HTR-8/SVneo (cell line): ENCODE data around the gene FOXF2.
"Not testable (repeated sequence)": the region's sequence is repeated elsewhere in the genome, so short reads cannot be mapped to it uniquely, and the experiment has no call there.

Source experiments
- DNase-seq: peaks from one replicate; pipeline ENCODE4 v3.0.0; 2011; ENCODE audit warnings: low spot score, mixed read lengths; ENCODE audit not compliant: insufficient read length
- FAIRE-seq: peaks from 2 replicates; lab custom pipeline; 2011; peaks lifted over from hg19 to GRCh38; lab: Jason Lieb, UNC

The FOXF2 gene

GRCh38 chr6:1389369-1390132 lies at the start of gene FOXF2:
TSS of gene FOXF2 (plus strand) at chr6:1389576. CDS start at chr6:1389948, 372 bp downstream.
- no peak for FAIRE-seq
- DNase-seq, result peak; percentile 54

DNA sequence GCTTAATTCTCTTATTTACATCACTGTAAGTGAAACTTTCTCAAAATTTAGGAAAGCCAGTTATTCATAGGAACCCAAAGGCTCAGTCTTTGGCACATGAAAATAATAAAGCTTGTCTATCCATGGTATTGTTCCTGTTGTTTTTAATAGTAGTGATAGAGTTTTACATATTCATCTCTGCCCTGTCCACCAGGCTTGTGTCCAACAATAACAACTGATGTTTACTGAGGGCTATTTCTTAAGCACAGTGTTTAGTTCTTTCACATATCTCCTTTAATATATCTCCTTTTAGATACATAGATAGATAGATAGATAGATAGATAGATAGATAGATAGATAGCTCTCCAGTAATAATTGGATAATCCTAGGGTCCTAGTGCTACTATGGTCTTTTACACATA lies 43.3 kb upstream of the FOXF2 start:
- DNase-seq (no peak), FAIRE-seq (no peak)

DNA sequence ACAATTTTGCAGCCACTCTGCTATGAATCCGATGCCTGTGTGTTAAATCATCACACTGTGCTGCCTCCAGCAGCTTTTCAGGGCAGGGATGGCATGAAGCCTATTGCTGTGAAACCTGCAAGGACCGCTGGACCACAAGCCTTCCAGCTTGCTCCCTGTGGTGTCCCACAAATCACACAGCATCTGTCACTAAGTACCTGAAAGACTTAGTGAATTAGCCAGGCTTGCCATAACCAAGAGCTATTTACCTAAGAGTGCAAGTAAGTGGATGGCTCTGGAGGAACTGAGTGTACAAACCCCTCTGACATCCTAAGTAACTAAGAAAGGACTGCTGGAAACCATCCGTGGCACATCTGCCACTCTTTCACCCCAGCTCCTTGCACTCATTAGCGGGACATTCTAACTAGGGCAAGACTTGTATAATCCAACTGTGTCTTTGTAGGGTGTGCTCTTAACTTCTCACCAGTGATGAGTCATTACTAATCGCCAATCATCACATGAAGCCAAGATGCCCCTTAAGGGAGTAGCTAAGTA lies 42.8 kb upstream of the FOXF2 start:
- FAIRE-seq (no peak), DNase-seq (no peak)

GRCh38 chr6:1347161-1347560 lies 42.2 kb upstream of the FOXF2 start:
- DNase-seq (no peak), FAIRE-seq (no peak)

DNA sequence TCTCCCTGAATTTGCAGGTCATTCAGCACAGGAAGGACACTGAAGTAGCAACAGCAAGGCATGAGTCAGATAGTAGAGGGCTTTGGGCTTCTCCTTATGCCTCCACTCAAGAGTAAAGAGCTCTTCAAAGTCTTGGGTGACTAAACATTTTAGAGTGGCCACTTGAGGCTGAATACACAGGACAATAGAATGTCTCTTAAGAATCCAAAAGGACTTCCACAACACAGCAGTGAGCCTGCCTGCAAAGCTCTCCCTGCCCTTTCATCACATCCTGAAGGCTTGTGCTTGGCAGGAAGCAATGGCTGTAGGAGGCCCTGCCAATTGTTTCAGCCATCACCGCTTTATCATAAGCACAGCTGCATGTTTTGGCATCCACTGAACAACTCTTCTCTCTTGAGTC lies 40.7 kb upstream of the FOXF2 start:
- no peak for DNase-seq
- FAIRE-seq, result no peak

DNA sequence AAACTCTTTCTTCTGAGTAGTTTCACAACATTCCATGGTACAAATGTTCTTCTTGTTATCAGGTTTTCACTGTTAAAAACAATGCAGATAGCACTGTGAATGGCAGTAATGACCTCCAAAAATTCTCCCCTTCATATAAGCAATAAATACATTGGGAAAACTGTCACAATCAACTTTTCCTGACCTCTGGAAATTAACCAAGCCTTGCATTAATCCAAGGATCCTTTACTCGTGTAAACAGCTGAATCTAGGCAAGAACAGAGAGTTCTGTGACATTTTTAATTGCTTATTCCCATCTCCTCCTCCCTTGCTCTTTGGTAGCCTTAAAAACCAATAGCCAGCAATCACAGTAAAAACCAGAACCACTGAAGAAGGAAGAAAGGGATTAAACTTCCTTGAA lies 39.7 kb upstream of the FOXF2 start:
- DNase-seq (no peak), FAIRE-seq (no peak)

DNA sequence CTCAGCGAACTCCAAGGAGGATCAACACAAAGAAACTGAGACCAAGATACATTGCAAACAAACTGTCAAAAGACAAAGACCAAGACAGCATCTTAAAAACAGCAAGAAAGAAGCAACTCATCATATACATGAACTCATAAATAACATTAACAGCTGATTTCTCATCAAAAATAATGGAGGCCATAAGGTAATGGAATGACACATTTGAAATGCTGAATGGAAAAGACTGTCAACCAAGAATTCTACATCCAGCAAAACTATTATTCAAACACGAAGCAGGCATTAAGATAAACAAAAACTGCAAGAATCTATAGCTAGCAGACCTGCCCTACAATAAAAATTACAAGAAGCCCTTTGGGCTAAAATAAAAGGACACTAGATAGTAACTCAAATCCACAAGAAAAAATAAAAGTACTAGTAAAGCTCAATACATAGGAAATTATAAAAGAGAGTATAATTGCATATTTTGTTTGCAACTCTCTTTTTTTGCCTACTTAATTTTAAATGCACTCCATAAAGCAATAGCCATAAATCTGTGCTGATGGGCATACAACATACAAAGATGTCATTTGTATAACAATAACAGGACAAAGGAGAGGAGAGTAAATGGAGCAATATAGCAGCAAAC lies 37.9 kb upstream of the FOXF2 start:
- FAIRE-seq, result no peak

DNA sequence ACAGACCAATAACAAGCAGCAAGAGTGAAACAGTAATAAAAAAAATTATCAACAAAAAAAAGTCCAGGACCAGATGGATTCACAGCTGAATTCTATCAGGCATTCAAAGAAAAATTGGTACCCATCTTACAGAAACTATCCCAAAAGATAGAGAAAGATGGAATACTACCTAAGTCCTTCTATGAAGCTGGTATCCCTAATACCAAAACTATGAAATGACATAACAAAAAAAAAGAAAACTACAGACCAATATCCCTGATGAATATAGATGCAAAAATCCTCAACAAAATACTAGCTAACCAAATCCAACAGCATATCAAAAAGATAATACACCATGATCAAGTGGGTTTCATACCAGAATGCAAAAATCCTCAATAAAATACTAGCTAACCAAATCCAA lies 34.3 kb upstream of the FOXF2 start:
- FAIRE-seq, DNase-seq: not testable (repeated sequence)

More for the DNA sequence above, 37.9 kb upstream of the FOXF2 start:
- no peak for DNase-seq

DNA sequence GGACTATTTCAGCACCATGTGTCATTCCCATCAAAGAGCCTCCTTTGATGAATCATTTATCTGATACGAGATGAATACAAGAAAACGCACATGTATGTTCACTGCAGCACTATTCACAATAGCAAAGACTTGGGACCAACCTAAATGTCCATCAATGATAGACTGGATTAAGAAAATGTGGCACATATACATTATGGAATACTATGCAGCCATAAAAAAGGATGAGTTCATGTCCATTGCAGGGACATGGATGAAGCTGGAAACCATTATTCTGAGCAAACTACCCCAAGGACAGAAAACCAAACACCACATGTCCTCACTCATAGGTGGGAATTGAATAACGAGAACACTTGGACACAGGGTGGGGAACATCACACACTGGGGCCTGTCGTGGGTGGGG lies 27.7 kb upstream of the FOXF2 start:
- not testable (repeated sequence) for DNase-seq, FAIRE-seq

- DNase-seq (no peak), FAIRE-seq (no peak)
These were observed 26.7 kb upstream of the FOXF2 start for GRCh38 chr6:1362643-1363042.

DNA sequence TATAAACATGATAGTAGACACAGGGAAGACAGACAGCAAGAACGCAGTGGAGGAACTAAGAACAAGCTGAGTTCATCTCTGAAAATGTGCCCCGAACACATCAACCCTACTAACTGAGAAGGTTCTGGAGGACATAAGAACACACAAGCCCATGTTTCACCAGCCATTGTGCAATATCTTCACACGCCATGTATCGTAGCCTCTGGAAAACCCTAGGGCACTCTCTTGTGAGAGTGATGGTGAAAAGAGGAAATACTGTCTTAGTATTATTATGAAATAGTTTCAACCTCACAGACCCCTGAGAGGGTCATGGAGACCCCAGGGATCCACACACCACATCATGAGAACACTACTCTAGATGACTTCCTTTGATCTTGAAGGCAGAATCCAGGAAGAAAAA lies 26.1 kb upstream of the FOXF2 start:
- DNase-seq (no peak), FAIRE-seq (no peak)

DNA sequence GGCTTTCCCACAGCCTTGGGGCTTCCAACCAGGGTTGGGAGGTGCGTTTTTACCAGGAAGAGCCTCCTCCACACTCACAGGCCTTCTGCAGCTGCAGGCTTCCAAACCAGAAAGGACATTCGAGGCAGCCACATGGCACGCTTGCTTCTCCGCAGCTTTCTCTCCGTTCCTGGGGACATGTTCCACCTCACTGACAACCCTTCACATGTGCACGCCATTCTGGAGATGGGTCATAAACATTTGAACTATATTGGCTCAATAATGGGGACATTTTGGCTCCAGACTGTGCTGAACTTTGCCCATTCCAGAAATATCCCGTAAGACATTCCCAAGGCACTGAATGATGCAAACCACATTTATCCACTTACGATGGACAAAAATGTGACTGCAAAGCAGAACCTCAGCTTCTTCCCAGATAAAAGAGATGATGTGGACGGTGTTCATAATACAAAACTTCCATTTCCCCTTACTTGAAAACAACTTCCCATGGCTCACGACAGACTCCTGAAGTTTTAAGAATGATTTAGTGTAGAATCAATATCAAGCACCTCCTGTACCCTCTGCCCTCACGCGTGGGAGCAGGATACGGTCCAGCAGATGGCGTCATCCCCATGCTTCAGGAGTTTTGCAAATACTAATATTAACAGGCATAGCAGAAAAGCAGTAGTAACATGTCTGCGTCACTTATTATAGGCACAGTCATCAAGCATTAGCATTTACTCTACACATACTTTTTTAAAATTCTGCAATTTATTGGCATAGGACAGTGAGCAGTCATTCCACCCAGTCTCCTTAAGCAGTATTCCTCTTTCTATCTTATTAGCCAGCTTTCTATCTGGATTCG lies 25.4 kb upstream of the FOXF2 start:
- no peak for DNase-seq

DNA sequence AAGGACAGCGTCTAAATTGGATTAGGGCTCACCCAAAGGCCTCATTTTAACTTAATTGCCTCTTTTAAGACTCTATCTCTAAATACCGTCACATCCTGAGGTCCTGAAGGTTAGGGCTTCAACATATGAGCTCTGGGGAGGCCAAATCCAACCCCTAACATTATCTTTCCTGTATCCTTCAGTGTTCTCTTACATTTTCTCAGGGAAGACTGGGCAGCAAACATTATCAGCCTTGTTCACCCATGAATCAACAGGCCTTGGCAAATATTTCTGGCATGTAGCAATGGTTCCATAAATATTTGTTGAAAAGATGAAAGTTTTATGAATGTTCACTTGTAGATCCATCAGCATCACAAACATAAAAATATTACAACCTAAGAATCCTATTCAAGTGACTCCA lies 24.6 kb upstream of the FOXF2 start:
- FAIRE-seq, result no peak

More for the DNA sequence above, 25.4 kb upstream of the FOXF2 start:
- FAIRE-seq, result peak; percentile 20

GRCh38 chr6:1365686-1366085 lies 23.7 kb upstream of the FOXF2 start:
- DNase-seq (no peak), FAIRE-seq (no peak)

More for the DNA sequence above, 24.6 kb upstream of the FOXF2 start:
- DNase-seq, result no peak

DNA sequence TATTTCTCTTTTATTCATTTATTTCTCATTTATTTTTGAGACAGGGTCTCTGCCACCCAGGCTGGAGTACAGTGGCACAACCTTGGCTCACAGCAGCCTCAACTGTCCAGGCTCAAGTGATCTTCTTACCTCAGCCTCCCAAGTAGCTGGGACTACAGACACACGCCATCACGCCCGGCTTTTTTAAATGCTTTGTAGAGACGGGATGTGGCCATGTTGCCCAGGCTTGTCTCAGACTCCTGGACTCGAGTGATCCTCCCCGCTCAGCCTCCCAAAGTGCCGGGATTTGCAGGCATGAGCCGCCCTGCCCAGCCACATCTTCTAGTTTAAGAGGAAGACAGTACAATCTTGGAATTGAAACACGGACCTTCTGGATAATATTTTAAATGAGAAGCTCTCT lies 21.6 kb upstream of the FOXF2 start:
- FAIRE-seq, result no peak
- no peak for DNase-seq

GRCh38 chr6:1368940-1369339 lies 20.4 kb upstream of the FOXF2 start:
- FAIRE-seq (no peak), DNase-seq (no peak)

- not testable (repeated sequence) for FAIRE-seq, DNase-seq
These were observed 19.7 kb upstream of the FOXF2 start for GRCh38 chr6:1369695-1370094.

DNA sequence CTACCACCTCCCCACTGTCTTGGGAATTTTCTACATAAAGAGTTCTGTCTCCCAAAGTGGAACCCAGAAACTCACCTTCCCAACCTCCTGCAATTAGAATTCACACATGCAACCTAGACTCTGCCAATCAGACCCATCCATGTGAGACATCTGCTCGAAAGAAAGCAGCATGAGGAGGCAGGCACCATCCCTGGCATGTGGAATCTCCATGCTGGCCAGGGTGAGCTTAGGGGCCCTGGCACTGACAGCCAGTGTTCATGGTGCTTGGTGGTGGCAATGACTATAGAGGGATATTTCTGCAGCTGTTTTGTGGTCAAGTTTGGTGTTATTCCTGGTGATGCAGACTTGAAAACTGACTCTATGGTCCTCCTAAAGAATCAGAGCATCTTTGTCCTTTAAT lies 17.4 kb upstream of the FOXF2 start:
- DNase-seq (no peak), FAIRE-seq (no peak)

- no peak for FAIRE-seq
- no peak for DNase-seq
These were observed 16.7 kb upstream of the FOXF2 start for GRCh38 chr6:1372690-1373089.

DNA sequence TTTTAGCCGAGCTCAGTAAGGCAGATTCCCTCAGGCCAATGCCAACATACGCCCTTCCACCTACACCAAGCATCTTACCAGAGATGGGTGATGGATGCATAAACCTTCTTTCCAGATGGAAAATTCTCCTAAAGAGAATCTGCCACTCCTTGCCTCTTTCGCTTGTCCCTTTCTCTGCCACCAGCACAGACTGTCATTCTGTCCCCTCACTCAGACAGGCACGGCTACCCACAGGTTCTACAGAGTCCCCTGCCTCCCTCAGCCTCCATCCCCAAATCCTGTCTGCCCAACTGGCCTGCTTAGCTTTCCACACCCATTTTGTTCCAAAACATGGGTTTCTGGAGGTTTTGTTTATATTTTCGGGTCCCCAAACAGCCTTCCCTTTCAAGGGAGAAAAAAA lies 12.7 kb upstream of the FOXF2 start:
- FAIRE-seq (no peak), DNase-seq (no peak)

DNA sequence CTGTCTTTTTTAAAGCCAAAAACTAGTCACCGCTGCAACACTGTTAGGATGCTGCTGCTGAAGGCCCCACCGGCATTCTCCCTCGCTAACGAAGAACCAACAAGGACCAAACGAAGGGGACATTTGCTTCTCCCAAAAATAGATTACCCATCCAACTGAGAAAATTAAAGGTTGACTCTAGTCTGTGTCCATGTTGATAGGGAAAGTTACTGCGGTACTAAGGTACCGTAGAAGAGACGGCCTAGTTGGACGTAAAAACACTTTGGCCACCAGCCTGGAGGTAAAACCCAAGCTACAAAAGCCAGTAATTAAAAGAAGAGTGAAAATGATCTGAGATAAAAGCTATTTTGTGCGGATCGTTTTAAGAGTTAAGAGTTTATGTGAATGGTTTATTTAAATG lies 11.8 kb upstream of the FOXF2 start:
- DNase-seq, result no peak
- no peak for FAIRE-seq
